Stimulated activated CD8-positive, alpha-beta memory T cell treated with anti-CD3 and anti-CD28 coated beads, Interleukin-2, amount 100 ng/mL, for 1 hour (primary cell): ENCODE measurements around the gene EIPR1.

Source experiments
- DNase-seq, 2 donors: peaks; one replicate each; pipeline ENCODE4 v3.0.0-alpha.2; 2020; ENCODE audit warnings: low read depth in 2 of 2

EIPR1 gene

DNA sequence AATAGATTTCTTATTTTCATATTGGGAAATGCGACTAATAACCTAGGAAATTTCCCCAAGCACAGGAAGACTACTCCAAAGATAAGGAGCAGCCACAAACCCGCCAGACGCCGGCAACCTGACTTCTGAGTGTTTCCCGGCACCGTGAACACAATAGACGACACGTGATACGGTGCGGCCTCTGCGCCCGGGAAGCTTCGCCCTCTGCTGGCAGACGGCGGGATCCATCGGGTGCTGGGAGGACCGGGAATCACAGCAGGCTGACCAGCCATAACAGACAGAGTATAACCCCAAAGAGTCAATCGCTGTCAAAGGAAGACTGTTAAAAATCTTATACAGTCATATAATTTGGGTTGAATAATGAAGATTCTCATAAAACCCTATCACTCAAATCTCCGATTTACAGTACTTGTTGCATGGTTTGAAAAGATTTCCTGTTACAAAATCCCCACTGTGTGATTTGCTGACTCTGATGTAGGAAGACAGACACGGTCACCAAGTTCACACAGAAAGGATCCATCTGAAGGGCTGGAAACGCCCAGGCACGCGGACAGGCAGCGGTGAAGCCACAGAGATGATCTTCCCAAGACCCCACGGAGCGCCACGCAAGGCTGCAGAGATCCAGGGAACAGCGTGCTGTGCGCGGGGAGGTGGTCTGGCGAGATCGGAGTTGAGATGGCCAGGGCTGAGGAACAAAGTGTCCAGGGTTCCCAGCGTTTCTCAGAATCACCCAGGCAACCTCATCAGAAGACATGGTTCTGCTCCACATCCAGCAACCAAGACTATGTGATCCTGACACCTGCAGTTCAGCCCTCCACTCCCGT is 73.8 kb downstream of the EIPR1 start:
- peak; percentile 44 to 55 for DNase-seq

DNA sequence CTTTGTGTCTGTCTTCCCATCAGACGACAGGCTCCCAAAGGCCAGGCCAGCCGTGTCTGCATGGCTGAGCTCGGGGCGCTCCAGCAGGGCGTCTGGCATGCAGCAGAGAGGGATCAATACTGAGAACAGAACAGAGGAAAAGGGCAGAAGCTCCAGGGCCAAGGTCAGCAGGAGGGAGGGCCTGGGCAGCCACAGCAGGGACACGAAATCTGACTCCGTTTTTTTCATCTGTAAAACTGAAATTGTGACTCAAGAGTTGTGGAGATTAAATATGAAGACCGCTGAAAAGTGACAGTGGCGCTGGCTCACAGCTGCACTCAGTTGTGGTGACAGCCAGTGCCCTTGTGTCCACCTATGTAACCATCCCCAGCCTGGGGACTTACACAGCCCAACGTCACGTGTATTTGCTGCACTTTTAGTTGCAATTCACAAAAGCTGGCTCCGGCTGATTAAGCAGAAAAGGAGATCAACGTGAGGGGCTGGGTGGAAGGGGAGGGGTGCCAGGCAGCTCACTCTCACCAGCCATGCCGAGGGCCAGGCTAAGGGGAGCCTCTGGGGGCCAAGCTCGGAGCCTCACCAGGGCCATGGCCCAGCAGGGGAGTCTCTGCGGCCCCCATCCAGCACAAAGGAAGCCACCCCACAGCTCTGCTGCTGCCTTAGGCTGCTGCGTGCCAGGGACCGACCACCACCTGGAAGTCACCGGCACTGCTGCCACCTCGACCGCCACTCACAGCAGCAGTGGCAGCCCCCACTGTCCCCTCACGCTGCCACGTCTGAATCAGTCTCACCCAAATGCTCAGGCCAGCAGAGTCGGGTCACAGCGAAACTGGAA is 74.7 kb downstream of the EIPR1 start:
- no peak for DNase-seq

DNA sequence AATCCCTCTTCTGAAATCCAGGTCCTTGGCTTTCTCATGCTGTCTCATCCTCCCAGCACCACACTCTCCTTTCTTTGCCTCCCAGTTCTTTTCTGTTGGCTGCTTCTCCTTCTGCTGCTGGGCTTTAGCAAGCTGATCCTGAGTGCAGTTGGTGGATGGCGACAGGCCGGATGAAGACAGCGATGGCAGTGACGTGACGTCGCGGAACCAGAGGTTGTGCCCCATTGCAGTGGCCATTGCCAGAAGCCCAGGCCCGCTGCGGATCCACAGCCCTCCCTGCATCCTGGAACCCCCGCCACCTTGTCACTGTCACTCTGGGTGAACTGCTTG is 75.2 kb downstream of the EIPR1 start:
- no peak for DNase-seq

- DNase-seq: no peak
Observed at GRCh38 chr2:3301001-3301400, 76.6 kb downstream of the EIPR1 start.

- DNase-seq: no peak
Observed at GRCh38 chr2:3300224-3300995, 77.2 kb downstream of the EIPR1 start.

DNA sequence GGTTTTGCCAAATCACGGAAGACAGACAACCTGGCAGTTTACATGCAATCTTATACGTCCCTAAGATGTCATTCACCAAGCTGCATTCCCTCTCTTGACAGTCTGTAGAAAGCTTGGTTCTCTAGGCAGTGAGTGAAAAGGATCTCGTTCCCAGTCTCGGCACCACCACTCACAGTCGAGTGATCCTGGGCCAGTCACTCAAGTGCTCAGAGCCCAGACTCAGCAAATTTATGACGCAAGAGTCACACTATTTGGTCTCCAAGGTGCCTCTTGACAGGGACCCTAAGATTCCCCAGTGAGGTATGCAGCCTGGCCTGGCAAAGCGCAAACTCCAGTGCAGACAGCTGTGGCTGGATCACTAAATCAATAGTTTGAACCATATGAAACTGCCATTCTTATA is 77.9 kb downstream of the EIPR1 start:
- DNase-seq: no peak

- DNase-seq: no peak
Observed at GRCh38 chr2:3299130-3299529, 78.5 kb downstream of the EIPR1 start.

DNA sequence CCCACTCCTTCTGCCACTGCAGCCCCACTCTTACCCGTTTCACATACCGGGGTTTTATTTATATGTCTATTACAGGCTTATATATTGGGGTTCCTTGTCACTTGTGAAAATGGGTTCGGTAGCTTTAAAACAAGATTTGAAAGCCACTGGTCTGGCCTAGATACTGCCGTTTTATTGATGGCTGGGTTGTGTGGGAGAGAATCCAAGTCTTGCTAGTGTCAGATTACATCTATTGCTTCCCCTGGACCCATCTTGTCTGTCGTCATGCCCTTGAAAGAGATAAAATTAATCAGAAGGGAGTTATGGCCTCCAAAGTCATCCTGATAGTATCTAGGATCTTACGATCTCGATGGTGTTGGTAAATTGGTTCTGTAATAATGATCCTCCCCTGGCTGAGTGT is 79.4 kb downstream of the EIPR1 start:
- DNase-seq: no peak

DNA sequence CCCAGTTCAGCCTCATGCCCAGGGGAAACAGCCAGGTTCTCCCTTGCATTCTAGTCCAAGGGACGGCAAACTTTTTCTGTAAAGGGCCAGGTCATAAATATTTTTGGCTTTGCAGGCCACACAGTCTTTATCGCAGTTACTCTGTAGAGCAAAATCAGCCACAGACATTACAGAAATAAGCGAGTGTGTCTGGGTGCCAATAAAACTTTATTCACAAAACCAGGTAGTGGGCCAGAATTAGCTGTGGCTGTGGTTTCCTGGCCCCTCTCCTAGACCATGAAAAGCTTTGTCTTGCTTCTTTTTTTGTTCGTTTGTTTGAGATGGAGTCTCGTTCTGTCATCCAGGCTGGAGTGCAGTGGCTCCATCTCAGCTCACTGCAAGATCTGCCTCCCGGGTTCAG is 80.1 kb downstream of the EIPR1 start:
- no peak for DNase-seq

GRCh38 chr2:3296182-3296972 is 81.2 kb downstream of the EIPR1 start:
- DNase-seq: no peak

- DNase-seq: no peak
Observed at GRCh38 chr2:3294493-3294892, 83.1 kb downstream of the EIPR1 start.

DNA sequence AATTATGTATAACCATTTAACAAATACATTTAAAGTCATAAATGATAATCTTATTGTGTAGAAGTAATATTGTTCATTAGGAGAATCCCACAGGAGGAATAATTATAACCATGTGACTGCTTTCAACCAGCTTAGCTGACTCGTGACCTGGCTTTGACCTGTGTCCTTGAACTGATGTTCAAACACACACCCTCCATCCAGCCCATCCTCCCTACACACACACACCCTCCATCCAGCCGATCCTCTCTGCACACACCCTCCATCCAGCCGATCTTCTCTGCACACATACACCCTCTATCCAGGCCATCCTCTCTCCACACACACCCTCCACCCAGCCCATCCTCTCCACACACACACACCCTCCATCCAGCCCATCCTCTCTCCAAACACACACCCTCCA is 83.5 kb downstream of the EIPR1 start:
- DNase-seq: no peak

- DNase-seq: no peak
Observed at GRCh38 chr2:3293221-3293620, 84.4 kb downstream of the EIPR1 start.

DNA sequence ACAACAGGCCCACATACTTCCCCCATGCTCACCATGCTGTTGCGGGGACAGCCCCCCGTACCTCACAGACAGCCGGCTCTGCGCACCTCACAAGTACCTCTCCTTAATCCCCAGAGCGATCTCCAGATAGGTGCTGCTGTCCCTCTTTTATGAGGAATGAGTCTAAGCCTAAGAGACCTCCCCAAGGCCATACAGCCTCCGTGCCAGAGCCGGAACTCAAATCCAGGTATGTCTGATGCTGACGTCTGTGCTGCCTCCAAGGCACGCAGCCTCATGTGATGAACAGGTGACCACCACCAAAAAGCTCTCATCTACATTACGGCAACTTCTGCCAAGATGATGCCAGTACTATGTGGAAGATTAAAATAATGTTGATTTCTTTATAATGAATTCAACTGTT is 85.2 kb downstream of the EIPR1 start:
- DNase-seq: no peak

DNA sequence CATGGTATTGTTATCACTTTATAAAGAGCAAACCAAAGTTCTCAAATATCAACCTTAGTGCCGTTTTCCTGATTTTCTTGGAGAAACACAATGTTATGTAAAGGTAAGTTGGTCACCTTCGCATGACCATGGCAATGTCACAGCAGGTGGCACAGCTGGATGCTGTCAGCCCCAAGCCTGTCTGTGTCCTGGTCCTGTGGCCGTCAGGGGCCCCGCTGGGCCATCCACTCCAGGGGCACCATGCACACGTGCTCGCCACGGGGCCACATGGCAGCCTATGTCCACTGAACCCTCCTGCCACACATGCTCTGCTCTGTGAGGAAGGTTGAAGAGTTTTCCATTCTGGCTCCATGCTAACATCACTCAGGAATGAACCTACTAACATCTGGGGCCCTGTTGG is 85.9 kb downstream of the EIPR1 start:
- no peak for DNase-seq

- no peak for DNase-seq
Observed at GRCh38 chr2:3291113-3291512, 86.5 kb downstream of the EIPR1 start.

- no peak for DNase-seq
Observed at GRCh38 chr2:3290655-3291054, 87.0 kb downstream of the EIPR1 start.

GRCh38 chr2:3289971-3290370 is 87.6 kb downstream of the EIPR1 start:
- no peak for DNase-seq

GRCh38 chr2:3289526-3289925 is 88.1 kb downstream of the EIPR1 start:
- no peak for DNase-seq

DNA sequence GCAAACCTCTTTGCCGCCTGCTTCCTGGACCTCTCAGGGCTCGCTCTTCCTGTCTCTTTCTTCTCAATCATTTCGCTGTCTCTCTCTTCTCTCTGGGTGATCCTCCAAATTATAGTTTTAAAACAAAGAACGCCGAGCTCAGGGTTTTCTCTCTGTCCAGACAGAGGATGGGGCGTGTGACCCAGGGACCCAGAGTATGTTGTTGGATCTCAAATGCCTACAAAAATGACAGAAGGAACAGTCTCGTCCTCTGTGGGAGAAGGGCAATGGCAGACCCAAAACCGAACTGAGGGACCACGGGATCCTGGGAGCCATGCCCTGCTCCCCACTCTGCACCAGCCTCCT is 88.5 kb downstream of the EIPR1 start:
- DNase-seq: no peak

GRCh38 chr2:3288470-3289170 is 89.0 kb downstream of the EIPR1 start:
- no peak for DNase-seq
